AG08396 (cell line): ENCODE measurements around the gene ROMO1.

ENCODE experiments used
- DNase-seq: peaks from one replicate; pipeline ENCODE4 v3.0.0; 2012; ENCODE audit warnings: low spot score, mixed read lengths

The ROMO1 gene

DNA sequence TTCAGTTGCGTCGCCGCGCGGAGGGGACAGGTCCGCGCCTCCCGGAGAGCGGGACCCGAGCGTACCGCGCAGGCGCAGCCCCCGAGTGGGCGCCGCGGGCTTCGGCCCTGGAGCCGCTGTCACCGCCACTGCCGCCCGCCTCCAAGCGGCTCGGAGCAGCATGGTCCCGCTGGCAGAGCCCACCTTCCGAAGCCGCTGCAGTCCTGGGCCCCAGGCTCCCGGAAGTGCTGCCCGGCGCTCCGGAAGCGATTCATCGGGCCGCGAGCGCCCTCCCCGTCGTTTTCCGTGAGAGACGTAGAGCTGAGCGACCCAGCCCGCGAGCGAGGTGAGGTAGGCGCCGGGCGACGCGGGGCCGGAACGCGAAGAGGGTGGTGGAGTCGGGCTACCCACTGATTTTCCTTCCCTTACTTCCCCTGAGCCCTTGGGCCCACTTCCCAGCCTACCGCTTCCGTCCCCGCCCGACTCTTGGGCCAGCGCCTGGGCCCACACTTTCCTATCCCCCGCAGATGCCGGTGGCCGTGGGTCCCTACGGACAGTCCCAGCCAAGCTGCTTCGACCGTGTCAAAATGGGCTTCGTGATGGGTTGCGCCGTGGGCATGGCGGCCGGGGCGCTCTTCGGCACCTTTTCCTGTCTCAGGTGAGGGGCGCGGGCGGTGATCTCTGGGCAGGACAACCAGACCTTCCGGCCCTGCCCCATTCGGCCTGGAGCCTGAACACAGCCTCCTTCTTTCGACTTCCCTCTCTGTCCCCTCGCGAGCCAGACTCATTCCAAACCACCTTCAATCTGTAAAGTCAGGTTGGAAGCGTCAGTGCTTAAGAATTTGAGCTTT lies at the start of gene ROMO1, which contains the start of gene NFS1:
ROMO1 (plus strand) TSS at position 279 of the 830 bp plus-strand sequence; CDS start at position 507, 228 bp downstream.
NFS1 (minus strand) TSS at position 226 of the 830 bp plus-strand sequence; CDS start at position 162, 64 bp downstream.
- peak; percentile 93 for DNase-seq

DNA sequence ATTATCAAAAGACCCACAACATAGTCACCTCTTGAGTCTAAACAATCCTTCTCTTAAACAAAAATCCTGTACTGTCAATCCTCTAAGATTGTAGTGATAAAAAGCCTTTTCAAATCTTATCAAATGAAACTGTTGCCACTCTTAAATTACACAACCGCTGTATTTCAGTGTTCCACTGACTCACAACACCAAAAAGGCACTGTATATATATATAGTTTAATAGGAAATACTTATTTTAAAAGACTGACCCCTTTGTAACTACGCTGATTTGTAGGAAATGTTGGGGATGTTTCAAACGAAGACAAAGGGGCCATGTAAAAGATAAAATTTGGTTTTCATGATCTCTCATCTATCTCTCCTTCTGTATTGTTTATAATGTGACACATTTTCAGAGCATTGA lies 48.6 kb upstream of the ROMO1 start:
- no peak for DNase-seq

DNA sequence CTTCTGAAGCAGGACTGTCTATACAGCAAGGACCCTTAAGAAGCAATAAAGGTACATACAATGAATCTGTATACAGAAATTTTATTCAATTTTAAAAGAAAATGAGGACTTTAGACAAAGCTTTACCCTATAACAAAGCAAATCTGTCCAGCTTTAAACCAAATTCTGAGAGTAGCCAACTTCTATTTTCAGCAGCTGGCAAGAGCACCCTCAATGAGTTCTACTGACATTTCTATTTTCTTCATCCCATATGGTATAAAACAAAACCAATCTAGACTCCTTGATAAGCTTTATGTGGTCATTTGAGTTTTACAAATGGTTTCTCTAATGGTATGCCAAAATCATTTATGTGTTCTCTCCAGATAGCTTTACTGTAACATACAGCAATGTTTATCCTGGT lies 47.2 kb upstream of the ROMO1 start:
- no peak for DNase-seq

DNA sequence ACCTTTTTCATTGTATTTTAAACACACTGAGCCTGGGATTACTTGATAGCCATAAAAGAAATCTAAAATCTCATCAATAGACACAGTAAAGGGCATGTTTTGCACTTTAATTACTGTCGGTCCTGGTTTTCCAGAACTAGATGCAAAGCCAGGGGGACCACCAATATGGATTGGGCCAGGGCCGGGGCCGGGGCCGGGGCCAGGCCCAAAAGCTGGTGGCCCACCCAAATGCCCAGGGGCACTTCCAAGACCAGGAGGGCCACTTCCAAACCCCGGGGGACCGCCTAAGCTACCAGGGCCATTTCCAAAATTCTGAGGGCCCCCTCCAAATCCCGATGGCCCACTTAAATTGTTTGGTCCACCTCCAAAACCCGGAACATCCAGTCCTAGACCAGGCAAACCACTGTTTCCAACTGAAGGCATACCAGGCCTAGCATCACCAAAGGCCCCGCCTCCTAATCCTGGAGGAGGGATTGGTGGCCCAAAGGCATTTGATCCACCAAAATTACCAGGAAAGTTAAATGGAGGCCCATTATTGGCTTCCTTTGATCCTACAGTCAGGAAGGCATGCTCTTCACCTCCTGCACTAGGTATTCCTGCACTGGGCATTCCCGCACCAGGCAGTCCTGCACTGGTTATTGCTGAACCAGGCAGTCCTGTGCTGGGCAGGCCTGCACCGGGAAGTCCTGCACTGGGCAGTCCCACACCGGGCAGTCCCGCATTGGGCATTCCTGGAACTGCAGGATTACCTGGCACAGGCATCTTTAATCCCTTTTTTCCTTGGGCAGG lies 46.4 kb upstream of the ROMO1 start:
- no peak for DNase-seq

DNA sequence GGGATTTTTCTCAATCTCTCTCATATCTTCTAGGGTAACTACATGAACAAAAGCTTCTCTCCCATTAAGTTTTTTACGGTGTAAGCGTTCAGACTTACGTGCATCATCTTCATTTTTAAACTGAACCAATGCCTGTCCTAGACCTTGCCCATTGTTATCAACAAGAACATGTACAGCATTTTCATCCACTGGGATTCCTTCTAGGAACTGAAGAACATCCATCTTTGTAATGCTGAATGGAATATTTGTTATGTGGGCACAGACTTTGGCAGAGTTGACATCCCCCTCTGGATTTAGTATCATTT lies 45.8 kb upstream of the ROMO1 start:
- DNase-seq, result no peak

DNA sequence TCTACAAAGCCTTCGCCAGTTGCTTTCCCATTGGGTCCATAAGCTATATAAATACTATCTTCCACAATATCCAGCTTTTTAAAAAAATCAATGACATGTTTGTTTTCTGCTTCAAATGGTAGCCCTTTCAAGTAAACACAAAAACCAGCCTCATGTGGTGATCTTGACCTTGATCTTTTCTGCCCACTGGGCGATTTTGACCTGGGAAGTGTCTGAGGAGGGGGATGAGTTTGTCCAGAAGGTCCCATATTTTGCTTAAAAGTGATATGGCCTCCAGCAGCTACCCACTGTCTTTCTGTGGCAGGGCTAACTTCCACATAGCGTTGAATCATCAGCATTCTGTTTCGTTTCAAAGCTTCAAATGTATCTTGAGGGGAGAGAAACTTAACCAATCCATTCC lies 45.3 kb upstream of the ROMO1 start:
- no peak for DNase-seq

DNA sequence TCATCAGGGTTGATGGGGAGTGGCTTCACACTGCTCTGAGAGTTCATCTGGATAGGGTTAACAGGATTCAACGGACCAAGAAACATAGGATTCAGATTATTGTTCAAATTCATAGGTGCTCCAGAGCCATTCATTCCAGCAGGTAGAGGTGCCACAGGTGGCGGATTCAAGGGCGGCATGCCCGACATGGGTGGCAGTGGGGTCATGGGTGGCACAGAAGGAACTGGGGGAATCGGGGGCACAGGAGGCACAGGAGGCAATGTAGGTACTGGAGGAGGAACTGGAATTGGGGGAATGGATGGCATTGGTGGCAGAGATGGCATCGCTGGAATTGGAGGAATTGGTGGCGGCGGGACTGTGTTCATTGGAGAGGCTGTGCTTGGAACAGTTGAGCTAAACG lies 44.8 kb upstream of the ROMO1 start:
- no peak for DNase-seq

DNA sequence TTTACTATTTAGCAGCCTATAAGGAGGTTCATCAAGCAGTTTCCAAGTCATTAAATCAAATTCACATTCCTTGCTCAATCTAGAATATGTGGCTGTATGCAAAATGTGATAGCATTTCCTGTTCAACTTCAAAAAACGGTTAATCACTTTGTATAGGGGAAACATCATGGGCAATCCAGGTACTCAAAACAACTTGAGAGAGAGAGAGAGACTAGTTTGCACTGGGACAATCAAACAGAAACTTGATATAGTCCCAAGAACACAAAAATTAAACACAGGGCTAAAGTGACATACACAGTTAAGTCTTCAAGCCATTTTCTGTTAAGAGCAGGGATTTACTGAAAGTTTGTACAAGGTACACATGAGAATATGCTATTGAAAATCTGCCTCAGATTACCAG lies 41.9 kb upstream of the ROMO1 start:
- DNase-seq, result no peak

DNA sequence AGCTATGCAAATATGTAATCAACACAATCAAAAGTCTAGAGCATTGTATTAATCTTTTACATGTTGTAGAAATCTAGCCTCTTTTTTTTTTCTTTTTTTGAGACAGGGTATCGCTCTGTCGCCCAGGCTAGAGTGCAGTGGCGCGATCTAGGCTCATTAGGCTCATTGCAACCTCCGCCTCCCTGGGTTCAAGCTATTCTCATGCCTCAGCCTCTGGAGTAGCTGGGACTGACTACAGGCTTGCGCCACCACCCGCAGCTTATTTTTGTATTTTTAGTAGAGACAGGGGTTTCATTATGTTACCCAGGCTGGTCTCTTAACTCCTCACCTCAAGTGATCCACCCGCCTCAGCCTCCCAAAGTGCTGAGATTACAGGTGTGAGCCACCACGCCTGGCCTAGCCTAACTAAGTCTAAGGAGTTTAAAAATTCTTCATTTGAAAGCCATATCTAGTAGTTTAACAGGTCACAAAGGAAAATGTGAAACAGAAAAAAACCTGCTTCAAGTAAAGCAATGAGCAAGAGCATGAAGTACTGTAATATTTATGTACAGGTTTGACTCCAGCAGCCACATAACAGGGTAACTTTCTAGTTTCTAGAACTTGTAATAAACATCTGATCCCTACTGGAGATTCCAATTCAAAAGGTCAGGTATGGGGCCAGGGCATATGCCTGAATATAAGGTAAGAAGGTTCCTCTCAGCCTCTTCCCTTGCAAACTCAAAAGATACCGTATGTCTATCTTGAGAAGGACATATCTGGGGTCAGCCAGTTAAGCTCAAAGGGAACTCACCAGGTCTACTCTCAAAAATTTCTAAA lies 38.9 kb upstream of the ROMO1 start:
- no peak for DNase-seq

DNA sequence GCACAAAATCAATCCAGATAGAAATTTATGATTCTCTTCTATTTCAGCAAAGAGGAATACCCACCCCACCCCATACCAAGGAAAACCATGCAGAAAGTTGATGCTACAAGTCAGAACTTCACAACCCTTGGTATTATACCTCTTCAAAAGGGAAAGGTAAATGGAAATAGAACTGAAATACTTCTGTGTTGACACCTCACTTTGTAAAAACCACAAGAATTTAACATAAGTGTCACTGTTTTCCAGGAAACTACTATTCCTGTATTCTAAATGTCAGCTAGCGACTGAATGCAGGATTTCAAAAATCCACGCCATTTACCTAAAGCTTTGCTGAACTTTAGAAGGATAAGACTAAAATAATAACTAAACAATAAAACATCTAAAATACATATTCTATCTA lies 38.2 kb upstream of the ROMO1 start:
- DNase-seq, result no peak

DNA sequence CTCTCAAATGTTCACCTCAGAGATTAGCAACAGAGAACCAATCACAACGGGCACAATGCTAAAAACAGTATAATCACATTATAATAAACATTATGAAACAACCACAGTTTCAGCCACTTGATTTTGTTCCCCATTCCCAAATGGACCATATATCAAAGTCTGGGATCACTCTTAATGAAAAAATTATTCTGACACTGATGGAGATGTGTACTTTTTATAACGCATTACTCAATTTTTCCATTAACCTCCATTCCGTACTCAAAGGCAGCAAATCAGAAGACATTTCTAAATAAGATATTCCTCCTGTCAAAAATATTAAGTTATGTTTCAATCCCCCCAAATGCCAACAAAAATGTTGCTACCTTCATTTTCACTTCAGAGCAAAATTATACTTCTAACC lies 37.3 kb upstream of the ROMO1 start:
- no peak for DNase-seq

DNA sequence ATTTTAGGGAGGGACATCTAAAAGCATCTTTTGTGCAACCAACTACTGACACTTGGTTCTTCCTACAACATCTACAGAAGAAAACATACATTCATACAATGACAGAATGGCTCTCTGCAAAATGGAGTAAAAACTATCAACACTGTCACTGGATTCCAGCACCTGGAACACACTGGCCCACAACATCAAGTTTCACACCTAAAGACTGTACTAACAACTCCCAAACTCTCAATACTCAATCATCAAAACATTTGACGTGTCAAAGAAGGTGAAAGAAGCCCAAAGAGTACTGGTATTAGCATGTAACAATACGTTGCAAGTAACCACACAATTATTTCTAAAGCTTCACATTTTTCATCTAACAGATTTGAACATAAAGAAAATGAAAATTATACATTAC lies 36.7 kb upstream of the ROMO1 start:
- DNase-seq, result no peak

DNA sequence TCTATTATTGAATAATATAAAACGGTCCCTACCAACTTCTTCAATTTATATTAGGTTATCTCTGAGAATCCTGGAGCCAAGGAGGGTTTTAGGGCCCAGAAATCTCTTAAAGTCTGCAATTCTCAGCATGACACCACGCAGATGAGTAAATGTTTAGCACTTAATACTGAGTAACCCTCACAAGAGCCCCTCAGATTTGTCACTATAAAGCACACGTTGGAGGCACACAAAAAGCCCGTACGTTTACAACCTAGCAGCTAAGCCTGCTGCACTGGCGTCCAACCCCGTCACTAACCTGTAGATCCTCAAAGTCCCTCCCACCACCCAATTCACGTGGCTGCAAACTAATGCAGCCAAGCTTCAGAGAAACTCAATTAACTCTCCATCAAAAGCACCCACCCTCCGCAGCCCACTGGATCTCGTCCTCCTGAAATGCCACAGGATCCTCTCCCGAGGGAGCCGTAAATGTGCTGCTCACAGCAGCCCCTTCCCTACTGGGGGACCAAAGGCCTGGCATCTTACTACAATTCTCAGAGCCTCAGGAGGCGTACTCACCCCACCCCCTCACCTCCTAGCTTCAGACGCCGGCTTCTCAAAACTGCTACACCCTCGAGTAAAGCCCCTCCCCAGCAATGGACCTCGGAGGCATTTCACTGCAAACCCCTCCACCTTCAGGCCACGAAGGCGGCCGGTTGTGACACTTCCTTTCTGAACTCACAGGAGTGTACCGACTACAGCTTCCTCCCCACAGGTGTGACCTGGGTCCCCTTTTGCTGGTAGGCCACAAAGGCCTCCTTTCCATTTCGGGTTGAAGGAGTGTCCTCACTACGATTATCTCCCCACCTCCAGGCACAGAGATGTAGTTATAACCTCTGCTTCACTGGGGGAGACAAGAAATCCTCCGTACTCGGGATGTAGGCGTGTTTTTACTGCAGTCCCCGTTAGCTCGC lies 35.4 kb upstream of the ROMO1 start:
- DNase-seq, result peak; percentile 32

DNA sequence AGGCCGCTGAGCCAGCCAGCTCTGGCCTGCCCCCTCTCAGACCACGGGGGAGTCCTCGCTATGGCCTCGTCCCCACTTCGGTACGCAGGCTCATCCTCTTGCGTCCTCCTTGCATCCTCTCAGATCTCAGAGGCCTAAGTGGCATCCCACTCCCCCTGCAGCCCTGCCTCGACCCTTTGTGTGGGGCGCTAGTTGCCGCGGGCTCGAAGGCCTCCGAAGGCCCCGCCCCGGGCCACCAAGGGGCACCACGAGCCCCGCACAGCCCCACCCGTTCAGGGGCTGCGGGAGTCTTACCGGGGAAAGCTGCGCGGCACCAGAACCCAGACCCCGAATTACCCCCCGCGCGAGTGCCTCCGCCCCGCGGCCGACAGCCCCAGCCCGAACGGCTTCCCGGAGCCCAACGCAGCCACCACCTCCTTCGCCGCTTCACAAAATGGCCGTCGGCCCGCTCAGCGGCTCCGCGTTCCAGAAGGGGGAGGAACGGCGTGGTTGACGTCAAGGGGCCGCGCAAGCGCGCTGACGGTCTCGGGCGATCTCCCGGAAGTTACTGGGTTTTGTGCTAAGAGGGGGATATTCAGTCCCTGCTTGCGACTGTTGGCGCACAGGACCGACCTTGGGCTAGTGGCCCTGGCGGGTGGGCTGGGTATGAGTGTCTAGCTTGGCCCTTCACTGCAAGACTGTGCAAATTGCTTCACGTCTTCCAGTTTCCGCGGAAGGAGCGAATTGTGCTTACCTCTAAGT lies 34.6 kb upstream of the ROMO1 start, which contains the start of the genes CPNE1 and RBM12:
CPNE1 (minus strand) TSS at position 435 of the 741 bp plus-strand sequence. CDS start 31,977 bp downstream, outside the sequence.
RBM12 (minus strand) TSS at position 435 of the 741 bp plus-strand sequence. CDS start 9,578 bp downstream, outside the sequence.
- DNase-seq, result peak; percentile 98

DNA sequence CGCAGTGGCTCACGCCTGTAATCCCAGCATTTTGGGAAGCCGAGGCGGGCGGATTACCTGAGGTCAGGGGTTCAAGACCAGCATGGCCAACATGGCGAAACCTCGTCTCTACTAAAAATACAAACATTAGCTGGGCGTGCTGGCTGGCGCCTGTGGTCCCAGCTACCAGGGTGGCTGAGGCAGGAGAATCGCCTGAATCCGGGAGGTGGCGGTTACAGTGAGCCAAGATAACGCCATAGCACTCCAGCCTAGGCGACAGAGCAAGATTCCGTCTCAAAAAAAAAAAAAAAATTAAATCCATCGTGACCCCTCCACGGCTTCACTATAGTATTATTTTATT lies 33.3 kb upstream of the ROMO1 start:
- no peak for DNase-seq

DNA sequence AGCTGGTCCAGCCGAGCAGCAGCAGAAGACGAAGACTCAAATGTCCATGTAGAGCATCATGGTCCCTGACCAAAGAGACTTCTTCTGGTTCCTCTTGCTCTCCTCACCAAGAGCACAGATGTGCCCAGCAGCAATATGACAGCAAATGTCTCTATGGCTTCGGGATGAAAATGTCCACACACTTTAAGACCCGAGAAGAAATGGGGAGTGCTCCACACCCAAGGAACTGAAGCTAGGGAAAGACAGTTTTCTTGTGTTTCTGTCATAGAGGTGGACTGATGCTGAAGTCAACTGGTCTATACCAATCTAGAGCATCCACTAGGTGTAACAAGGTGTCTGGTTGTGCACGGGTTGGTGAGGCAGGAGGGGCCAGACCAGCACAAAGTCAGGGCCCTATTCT lies 30.0 kb upstream of the ROMO1 start:
- no peak for DNase-seq

DNA sequence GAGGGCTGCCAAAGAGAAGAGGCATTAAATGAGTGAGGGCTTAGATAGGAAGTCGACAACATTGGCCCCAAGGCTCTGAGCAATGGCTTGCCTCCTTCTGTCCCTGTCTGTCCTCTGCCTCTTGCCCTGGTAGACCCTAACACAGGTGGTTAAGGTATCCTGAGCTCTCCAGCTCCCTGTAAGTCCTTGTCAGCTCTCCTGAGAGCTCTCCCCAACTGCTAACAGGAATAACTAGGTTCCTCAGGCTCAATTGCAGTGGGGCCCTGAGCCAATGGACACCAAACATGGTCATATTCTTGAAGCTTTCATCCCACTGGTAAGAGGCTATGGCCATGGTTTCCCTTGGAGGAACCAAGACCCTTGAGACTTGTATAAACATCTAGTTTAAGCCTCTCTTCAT lies 29.5 kb upstream of the ROMO1 start:
- DNase-seq, result no peak

DNA sequence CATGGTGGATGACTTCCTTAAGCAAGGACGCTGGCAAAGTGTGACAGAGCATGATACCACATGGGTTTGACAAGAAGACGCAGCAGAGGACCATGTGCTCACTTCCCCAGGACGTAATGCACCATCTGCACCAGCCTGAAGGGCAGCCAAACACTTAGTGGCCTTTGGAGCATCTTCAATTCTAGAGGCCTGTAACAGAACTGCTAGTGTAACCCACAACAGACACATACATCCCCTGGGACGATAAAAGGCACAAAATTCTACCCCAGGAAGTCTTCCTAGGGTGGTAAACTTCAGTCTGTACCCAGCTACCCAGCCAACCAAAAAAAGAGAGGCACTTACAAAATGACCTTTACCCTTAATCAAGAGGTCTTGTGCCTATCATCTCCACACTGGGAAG lies 25.3 kb upstream of the ROMO1 start:
- no peak for DNase-seq

DNA sequence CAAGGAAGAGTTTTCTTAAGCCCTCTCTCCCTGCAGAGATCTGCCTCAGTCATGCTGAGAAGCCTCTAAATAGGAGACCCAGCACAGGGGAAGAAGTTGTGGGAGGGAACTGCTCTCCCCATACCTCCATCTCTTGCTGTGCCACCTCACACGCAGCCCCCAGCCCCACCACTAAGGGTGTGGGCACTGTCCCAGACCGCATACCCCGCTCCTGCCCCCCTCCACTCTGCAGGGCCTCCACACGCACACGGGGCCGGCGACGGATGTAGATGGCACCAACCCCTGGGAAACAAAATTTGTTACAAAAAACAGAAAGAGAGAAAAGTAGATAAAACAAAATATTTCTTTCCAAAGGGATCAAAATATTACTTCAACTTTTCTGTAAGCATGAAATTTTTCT lies 24.3 kb upstream of the ROMO1 start:
- DNase-seq, result no peak

DNA sequence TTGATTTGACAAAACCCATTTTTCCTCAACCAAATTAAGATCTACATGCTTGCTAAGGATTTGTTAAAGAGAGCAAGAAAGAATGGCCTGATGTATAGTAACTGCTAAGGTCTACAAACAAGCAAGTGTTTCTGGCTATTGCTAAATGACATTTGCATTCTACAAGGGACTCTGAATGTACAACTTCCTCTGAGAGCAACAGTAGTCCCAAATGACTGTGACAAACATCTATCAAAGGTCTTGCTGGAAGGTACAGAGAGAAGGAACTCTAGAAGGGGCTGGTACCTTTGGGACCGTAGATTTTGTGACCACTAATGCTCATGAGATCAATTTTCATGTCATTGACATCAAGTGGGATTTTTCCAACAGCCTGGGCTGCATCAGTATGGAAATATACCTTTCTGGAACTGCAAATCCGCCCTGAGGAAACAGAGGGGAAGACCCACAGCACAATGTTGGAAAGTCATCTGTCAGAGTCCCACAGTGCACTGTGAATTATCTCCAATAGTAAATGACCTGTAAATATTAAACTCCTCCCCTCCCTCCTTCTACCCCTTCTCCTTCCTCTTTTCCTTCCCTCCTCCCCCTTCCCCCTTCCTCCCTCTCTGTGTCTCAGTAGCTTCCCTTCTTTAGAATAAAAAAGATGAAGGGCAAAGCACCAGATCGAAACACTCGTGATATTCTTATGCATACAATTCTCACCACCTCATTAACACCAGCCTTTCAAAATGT lies 18.6 kb upstream of the ROMO1 start:
- no peak for DNase-seq
